OCI-LY7 (cell line): Measurements from ENCODE around the gene SERINC2. TPM values are rescaled to one million over a fixed set of nuclear protein-coding genes. Genes with fewer than 3 reads are reported as not detected.

ENCODE experiments used
- BruUV-seq: library from RNA; stranded (reverse); fragments of 400-500 nt; replicated peaks from 2 replicates; lab custom pipeline; 2021; lab: Mats Ljungman, UMichigan
- CTCF ChIA-PET: fragments of 300-600 bp; sonication (Branson Sonifier 250); formaldehyde crosslinking; loops from one replicate; lab custom pipeline; 2022; ENCODE audit warnings: antibody characterized with exemption; ENCODE audit not compliant: unreplicated experiment; lab: Charles Lee
- POLR2A ChIA-PET: fragments of 300-600 bp; sonication (Branson Sonifier 250); formaldehyde crosslinking; loops from one replicate; lab custom pipeline; 2022; ENCODE audit warnings: antibody characterized with exemption; lab: Charles Lee
- DNase-seq: peaks from one replicate; pipeline ENCODE4 v3.0.0-alpha.2; 2015; ENCODE audit warnings: low spot score
- H2AFZ ChIP-seq: fragments of 200-600 bp; sonication (generic), shearing (Covaris generic); 2 replicates; pipeline ENCODE4 v1.6.1; 2014; ENCODE audit warnings: mild to moderate bottlenecking, antibody characterized with exemption, low read length, moderate library complexity
- H3K27ac ChIP-seq: fragments of 200-600 bp; sonication (generic); 2 replicates; pipeline ENCODE4 v1.5.1; 2014; ENCODE audit warnings: mixed run types, low read depth, mild to moderate bottlenecking, moderate library complexity, low read length, inconsistent platforms; ENCODE audit not compliant: poor library complexity, severe bottlenecking
- H3K36me3 ChIP-seq: fragments of 200-600 bp; sonication (generic); 2 replicates; pipeline ENCODE4 v1.6.1; 2014; ENCODE audit warnings: mild to moderate bottlenecking, antibody characterized with exemption, low read length, moderate library complexity, mixed read lengths; ENCODE audit not compliant: insufficient read depth
- H3K4me1 ChIP-seq: fragments of 200-600 bp; sonication (generic); 2 replicates; pipeline ENCODE4 v1.5.1; 2014; ENCODE audit warnings: mild to moderate bottlenecking, low read length; ENCODE audit not compliant: insufficient read depth, poor library complexity, severe bottlenecking
- H3K4me2 ChIP-seq: fragments of 200-600 bp; sonication (generic); 2 replicates; pipeline ENCODE4 v1.6.1; 2014; ENCODE audit warnings: mild to moderate bottlenecking, low read length
- H3K4me3 ChIP-seq: fragments of 200-600 bp; sonication (generic); 2 replicates; pipeline ENCODE4 v1.5.1; 2014; ENCODE audit warnings: mild to moderate bottlenecking, low read depth, low read length; ENCODE audit not compliant: poor library complexity, severe bottlenecking
- H3K79me2 ChIP-seq: fragments of 200-600 bp; sonication (generic); 2 replicates; pipeline ENCODE4 v1.6.1; 2016; ENCODE audit warnings: low read depth, mild to moderate bottlenecking, low read length, moderate library complexity, mixed read lengths; ENCODE audit not compliant: insufficient read depth
- H3K9me2 ChIP-seq: fragments of 200-600 bp; sonication (generic); 2 replicates; pipeline ENCODE4 v1.6.1; 2016; ENCODE audit warnings: mild to moderate bottlenecking, low read length, mixed read lengths; ENCODE audit not compliant: insufficient read depth
- H3K9me3 ChIP-seq: fragments of 200-600 bp; sonication (generic); 2 replicates; pipeline ENCODE4 v1.6.1; 2014; ENCODE audit warnings: mild to moderate bottlenecking, mixed run types, low read length, mixed read lengths
- H4K20me1 ChIP-seq: fragments of 200-600 bp; sonication (generic); 2 replicates; pipeline ENCODE4 v1.6.1; 2014; ENCODE audit warnings: mild to moderate bottlenecking, antibody characterized with exemption, low read length, moderate library complexity, mixed read lengths; ENCODE audit not compliant: insufficient read depth
- EZH2phosphoT487 ChIP-seq: fragments of 200-600 bp; sonication (generic); IDR thresholded peaks from 2 replicates; pipeline ENCODE4 v1.6.1; 2018; ENCODE audit warnings: low read depth, borderline replicate concordance, mild to moderate bottlenecking, mixed run types, antibody characterized with exemption, low read length, moderate library complexity, mixed read lengths
- intact Hi-C: fragments of 100-400 bp; cut with micrococcal nuclease; formaldehyde crosslinking; loops from one replicate; pipeline ENCODE4 v1.10.0; 2022; ENCODE audit not compliant: unreplicated experiment
- total RNA-seq, 2 experiments: library from RNA; depleted of rRNA in 1 of 2; stranded (reverse); fragments of >200 nt in 1 of 2; shearing (Covaris generic) in 1 of 2; gene quantifications; 2 replicates each; pipeline ENCODE4 v1.2.3, GENCODE V29; 2014 to 2022
- TF ChIP-seq, protein P1 (sequence below): fragments of 200-600 bp; sonication (generic); conservative IDR thresholded peaks from 2 replicates; pipeline ENCODE4 v1.5.1; 2014; ENCODE audit warnings: mild to moderate bottlenecking, antibody characterized with exemption, low read length, moderate library complexity, mixed read lengths

The SERINC2 gene
- total RNA-seq, 2 experiments from 2014 or later, result 3.5 to 11.1 TPM

DNA sequence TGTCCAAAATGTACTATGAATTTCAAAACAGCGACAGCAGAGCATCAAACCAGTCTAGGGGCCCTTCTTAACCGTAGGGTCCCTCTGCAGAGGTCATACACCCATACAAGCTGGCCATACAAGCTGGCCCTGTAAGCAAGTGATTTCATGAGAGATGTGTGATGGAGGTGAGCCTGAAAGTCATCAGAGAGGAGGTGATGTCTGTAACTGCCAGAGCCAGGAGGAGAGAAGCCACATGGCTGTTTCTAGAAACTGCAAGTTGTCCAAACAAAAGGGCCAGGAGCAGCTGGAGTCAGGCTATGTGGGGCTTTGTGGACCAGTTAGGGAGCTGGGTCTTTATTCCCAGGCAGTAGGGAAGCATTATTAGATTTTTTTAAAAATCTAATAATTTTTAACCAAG is 14.8 kb upstream of the SERINC2 start:
- BruUV-seq, result no TSS peak
- Histone ChIP-seq H3K4me1 (peaks cover 14% of the 10 kb centered on the region), H3K79me2 (no peaks in the 10 kb centered on the region), H3K9me3 (no peaks in the 10 kb centered on the region), H3K36me3 (no peaks in the 10 kb centered on the region), H4K20me1 (no peaks in the 10 kb centered on the region), H2AFZ (no peak overlapping the region), H3K27ac (no peak overlapping the region), H3K9me2 (no peaks in the 10 kb centered on the region), H3K4me2 (no peak overlapping the region), H3K4me3 (no peak overlapping the region)
- POLR2A ChIA-PET, result no interaction called here
- intact Hi-C loops, result no loop called here
- TF ChIP-seq, protein P1, sequence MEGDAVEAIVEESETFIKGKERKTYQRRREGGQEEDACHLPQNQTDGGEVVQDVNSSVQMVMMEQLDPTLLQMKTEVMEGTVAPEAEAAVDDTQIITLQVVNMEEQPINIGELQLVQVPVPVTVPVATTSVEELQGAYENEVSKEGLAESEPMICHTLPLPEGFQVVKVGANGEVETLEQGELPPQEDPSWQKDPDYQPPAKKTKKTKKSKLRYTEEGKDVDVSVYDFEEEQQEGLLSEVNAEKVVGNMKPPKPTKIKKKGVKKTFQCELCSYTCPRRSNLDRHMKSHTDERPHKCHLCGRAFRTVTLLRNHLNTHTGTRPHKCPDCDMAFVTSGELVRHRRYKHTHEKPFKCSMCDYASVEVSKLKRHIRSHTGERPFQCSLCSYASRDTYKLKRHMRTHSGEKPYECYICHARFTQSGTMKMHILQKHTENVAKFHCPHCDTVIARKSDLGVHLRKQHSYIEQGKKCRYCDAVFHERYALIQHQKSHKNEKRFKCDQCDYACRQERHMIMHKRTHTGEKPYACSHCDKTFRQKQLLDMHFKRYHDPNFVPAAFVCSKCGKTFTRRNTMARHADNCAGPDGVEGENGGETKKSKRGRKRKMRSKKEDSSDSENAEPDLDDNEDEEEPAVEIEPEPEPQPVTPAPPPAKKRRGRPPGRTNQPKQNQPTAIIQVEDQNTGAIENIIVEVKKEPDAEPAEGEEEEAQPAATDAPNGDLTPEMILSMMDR, result no peak
- TF ChIP-seq EZH2phosphoT487, result no peak
- CTCF ChIA-PET, result interaction anchor here (0.7 kb wide), 1 partner anchor 31 kb away, joined by 3 read pairs; no protein-coding TSS in a partner anchor
- no peak for DNase-seq

DNA sequence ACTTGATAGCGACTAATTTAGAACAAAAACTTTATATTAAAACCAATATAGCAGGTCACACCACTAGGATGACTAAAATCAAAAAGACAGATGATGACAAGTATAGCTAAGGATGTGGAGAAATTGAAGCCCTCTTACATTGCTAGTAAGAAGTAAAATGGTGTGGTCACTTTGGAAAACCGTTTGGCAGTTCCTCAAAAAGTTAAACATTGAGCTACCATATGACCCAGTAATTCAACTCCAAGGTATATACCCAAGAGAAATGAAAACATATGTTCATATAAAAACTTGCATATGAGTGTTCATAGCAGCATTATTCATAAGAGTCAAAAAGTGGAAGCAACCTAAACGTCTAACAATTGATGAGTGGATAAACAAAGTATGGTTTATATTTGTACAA is 13.0 kb upstream of the SERINC2 start:
- no peaks in the 10 kb centered on the region for H3K36me3 ChIP-seq
- no peak for DNase-seq
- H3K4me2 ChIP-seq, result 0 out of 2 replicates have a peak overlapping the region, but pooled peaks have one; percentile 3
- no peaks in the 10 kb centered on the region for H3K79me2 ChIP-seq
- H3K9me2 ChIP-seq, result no peaks in the 10 kb centered on the region
- H3K9me3 ChIP-seq, result no peaks in the 10 kb centered on the region
- ChIA-PET POLR2A (no interaction called here), CTCF (no interaction called here)
- H2AFZ ChIP-seq, result no peak overlapping the region
- no peak overlapping the region for H3K4me3 ChIP-seq
- TF ChIP-seq, protein P1, result no peak
- no peak for TF ChIP-seq EZH2phosphoT487
- no peak overlapping the region for H3K27ac ChIP-seq
- no TSS peak for BruUV-seq
- H4K20me1 ChIP-seq, result no peaks in the 10 kb centered on the region
- intact Hi-C loops, result no loop called here
- peaks cover 1% of the 10 kb centered on the region for H3K4me1 ChIP-seq

DNA sequence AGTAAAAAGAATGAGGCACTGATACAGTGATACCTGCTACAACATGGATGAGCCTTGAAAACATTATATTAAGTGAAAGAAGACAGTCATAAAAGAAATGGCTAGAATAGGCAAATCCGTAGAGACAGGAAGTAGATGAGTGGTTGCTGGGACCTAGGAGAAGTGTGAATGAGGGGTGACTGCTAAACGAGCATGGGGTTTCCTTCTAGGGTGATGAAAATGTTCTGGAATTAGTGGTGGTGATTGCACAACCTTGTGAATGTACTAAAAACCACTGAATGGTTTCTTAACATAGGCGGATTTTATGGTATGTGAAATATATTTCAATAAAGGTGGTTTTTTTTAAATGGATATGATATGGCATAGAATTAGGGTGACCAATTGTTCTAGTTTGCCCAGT is 12.6 kb upstream of the SERINC2 start:
- Histone ChIP-seq H3K36me3 (no peaks in the 10 kb centered on the region), H3K79me2 (no peaks in the 10 kb centered on the region), H3K9me3 (no peaks in the 10 kb centered on the region), H3K9me2 (no peaks in the 10 kb centered on the region), H3K4me1 (no peaks in the 10 kb centered on the region), H3K4me3 (no peak overlapping the region), H3K4me2 (0 out of 2 replicates have a peak overlapping the region, but pooled peaks have one; percentile 3), H2AFZ (no peak overlapping the region), H3K27ac (no peak overlapping the region), H4K20me1 (no peaks in the 10 kb centered on the region)
- no peak for TF ChIP-seq EZH2phosphoT487
- TF ChIP-seq, protein P1, result no peak
- no peak for DNase-seq
- ChIA-PET POLR2A (no interaction called here), CTCF (no interaction called here)
- intact Hi-C loops, result no loop called here
- no TSS peak for BruUV-seq
